Esophagus squamous epithelium (tissue), 5 donors: ENCODE measurements around the gene ALKBH2. TPM values are rescaled to one million over a fixed set of nuclear protein-coding genes. Genes with fewer than 3 reads are reported as not detected.

ENCODE experiments used
- DNase-seq: peaks from one replicate; lab custom pipeline; 2025; lab: John Stamatoyannopoulos, UW
- H3K27ac ChIP-seq, 4 donors: fragments of 200-600 bp; sonication (generic); one replicate each; pipeline ENCODE4 v1.5.1; 2016 to 2019; ENCODE audit warnings: mild to moderate bottlenecking in 1 of 4
- H3K27me3 ChIP-seq, 4 donors: fragments of 200-600 bp; sonication (generic); 1 replicate in 3 of 4; 2 replicates in 1 of 4; pipeline versions ENCODE4 v1.5.1 to v1.6.0; 2017 to 2021; ENCODE audit warnings: antibody characterized with exemption in 1 of 4
- H3K36me3 ChIP-seq, 3 donors: fragments of 200-600 bp; sonication (generic); one replicate each; pipeline ENCODE4 v1.5.1; 2016 to 2019
- H3K4me1 ChIP-seq, 3 donors: fragments of 200-600 bp; sonication (generic); one replicate each; pipeline ENCODE4 v1.5.1; 2017 to 2019
- H3K4me3 ChIP-seq, 4 donors: fragments of 200-600 bp; sonication (generic); 1 replicate in 3 of 4; 2 replicates in 1 of 4; pipeline ENCODE4 v1.5.1; 2016 to 2019; ENCODE audit warnings: mild to moderate bottlenecking in 2 of 4, moderate library complexity in 1 of 4
- H3K9me3 ChIP-seq, 3 donors: fragments of 200-600 bp; sonication (generic); one replicate each; pipeline ENCODE4 v1.5.1; 2016 to 2019
- POLR2A ChIP-seq, 4 donors: fragments of 450-650 bp; IDR thresholded peaks; one replicate each; pipeline ENCODE4 v1.6.1; 2017; ENCODE audit warnings: antibody characterized with exemption in 4 of 4, mild to moderate bottlenecking in 4 of 4, moderate library complexity in 3 of 4
- WGBS, 2 donors: methylation state at CpG; one replicate each; pipeline ENCODE4 v1.1.5; 2018; 5-methylcytosine and 5-hydroxymethylcytosine counted together
- intact Hi-C: fragments of 100-400 bp; cut with DNase I; formaldehyde crosslinking; loops from one replicate; pipeline ENCODE4 v1.15.0; 2022
- total RNA-seq, 4 donors: library from RNA; depleted of rRNA; stranded (reverse); fragments of >200 nt; gene quantifications; one replicate each; pipeline ENCODE4 v1.1.0, GENCODE V29; 2016
- TF ChIP-seq, protein P1 (sequence below), 6 experiments: fragments of 450-650 bp in 4 of 6; fragments of 200-600 bp in 2 of 6; sonication (generic) in 2 of 6; IDR thresholded peaks; one replicate each; pipeline ENCODE4 v1.5.1; 2016 to 2019; ENCODE audit warnings: antibody characterized with exemption in 6 of 6, mild to moderate bottlenecking in 4 of 6, moderate library complexity in 4 of 6
- donor health status: DM: yes; HTN: yes; CAD: no.

Gene ALKBH2
- total RNA-seq, 4 donors from 2014 or later: 7.9 to 20.6 (median 14.8) TPM

DNA sequence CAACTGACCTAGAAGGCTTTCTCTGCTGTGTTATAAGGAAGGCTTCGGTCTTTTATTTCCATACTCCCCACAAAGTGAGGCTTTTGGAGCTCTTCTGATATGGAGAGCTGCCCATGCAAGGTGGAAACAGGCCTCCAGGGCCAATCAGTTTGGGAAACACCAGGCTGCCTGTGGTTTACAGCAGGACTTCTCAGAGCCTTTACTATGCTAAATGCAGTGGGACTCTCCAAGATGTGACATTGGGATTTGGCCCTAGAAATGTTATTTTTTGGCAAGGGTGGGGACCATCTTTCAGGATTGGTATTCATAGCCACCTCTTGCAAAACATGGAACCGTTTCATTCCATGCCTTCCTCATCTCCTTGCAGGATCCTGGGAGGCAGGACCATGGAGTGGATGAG is 26.8 kb upstream of the ALKBH2 start:
- H3K9me3 ChIP-seq: no peaks in the 10 kb centered on the region
- DNase-seq: no peak
- intact Hi-C loops: no loop called here
- H3K4me1 ChIP-seq: peaks cover 0 to 28% (median 17%) of the 10 kb centered on the region in 3 donors
- no peaks in the 10 kb centered on the region for H3K27me3 ChIP-seq
- no peaks in the 10 kb centered on the region for H3K36me3 ChIP-seq
- no peak for TF ChIP-seq POLR2A (IDR thresholded peaks at IDR 0.05)
- TF ChIP-seq, protein P1, sequence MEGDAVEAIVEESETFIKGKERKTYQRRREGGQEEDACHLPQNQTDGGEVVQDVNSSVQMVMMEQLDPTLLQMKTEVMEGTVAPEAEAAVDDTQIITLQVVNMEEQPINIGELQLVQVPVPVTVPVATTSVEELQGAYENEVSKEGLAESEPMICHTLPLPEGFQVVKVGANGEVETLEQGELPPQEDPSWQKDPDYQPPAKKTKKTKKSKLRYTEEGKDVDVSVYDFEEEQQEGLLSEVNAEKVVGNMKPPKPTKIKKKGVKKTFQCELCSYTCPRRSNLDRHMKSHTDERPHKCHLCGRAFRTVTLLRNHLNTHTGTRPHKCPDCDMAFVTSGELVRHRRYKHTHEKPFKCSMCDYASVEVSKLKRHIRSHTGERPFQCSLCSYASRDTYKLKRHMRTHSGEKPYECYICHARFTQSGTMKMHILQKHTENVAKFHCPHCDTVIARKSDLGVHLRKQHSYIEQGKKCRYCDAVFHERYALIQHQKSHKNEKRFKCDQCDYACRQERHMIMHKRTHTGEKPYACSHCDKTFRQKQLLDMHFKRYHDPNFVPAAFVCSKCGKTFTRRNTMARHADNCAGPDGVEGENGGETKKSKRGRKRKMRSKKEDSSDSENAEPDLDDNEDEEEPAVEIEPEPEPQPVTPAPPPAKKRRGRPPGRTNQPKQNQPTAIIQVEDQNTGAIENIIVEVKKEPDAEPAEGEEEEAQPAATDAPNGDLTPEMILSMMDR (IDR thresholded peaks at IDR 0.05): no peak
- peak overlapping the region in 2 of 4 donors; percentile 9 to 23 for H3K27ac ChIP-seq
- WGBS, 2 donors: 85 to 93% methylated on average over 1 of the region's 2 CpGs
- no peak overlapping the region for H3K4me3 ChIP-seq

DNA sequence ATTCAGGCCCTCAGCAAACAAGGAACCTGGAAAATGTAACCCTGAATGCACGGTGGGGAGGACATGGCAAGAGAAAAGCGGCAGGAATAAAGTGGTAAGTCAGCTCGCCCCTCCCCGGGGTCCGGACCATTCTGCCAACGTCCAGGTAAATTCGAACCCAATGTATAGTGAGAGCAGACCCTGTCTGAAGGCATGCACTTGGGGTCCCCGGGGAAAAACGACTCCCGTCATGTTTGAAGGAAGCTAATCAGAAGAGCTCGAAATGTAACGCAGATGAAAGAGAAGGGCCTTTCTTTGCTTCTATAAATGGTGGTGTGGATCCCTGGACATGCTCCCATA is 23.3 kb upstream of the ALKBH2 start:
- intact Hi-C loops: loop anchor here (10.0 kb wide), 1 partner anchor 268 kb away; no protein-coding TSS in a partner anchor
- no peaks in the 10 kb centered on the region for H3K36me3 ChIP-seq
- DNase-seq: no peak
- H3K27me3 ChIP-seq: no peaks in the 10 kb centered on the region
- TF ChIP-seq, protein P1 (IDR thresholded peaks at IDR 0.05): no peak
- no peak for TF ChIP-seq POLR2A (IDR thresholded peaks at IDR 0.05)
- no peaks in the 10 kb centered on the region for H3K9me3 ChIP-seq
- WGBS, 2 donors: 68 to 82% methylated on average over 12 of the region's 12 CpGs
- peak overlapping the region; percentile 56 to 95 (median 88) for H3K27ac ChIP-seq
- H3K4me3 ChIP-seq: peak overlapping the region in 1 of 4 donors; percentile 7
- H3K4me1 ChIP-seq: peaks cover 6 to 63% (median 39%) of the 10 kb centered on the region in 3 donors

DNA sequence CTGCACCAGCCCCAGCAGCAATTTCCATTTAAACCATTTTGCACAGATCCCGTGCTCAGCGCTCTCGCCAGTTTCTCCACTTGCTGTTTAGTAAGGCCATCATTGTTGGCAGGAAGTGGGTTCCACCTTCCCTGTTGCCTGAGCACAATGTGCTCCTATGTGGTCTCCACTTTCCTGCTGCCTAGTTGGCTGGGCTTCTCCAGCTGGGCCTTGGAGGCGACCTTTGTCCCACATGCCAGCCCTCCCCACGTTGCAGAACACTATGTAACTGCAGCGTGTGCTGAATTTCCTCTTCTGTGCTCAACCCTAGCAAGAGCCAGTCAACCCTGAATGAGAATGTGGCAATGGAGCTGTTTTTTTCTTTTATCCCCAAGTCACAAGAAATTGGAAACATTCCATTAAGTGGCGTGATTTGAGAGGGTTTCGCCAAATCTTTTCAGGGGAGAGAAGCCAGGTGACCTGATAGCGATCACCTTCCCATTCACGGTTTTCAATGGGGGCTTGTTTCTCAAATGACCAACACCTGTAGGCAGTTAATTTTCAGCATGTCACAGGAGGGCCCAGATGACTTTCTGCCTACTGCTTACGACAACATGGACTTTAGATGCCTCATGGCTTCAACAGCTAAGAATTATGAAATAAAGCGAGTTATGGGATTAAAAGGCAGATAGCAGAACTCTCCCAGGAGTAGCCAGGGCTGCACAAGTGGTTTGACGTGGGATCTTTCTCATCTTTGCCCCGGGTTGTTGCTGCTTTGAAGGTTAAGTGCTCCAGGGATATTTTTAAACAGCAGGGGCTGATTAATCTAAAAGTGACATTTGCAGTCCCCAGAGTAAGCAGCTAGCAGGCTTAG is 22.7 kb upstream of the ALKBH2 start, which contains the start of gene ACACB:
ACACB (plus strand) TSS at position 830 of the 853 bp plus-strand sequence. CDS start 22,819 bp downstream, outside the sequence.
- no peak for DNase-seq
- no peaks in the 10 kb centered on the region for H3K9me3 ChIP-seq
- WGBS, 2 donors: 66 to 75% methylated on average over 11 to 12 of the region's 14 CpGs
- no peaks in the 10 kb centered on the region for H3K27me3 ChIP-seq
- TF ChIP-seq POLR2A (IDR thresholded peaks at IDR 0.05): no peak
- TF ChIP-seq, protein P1 (IDR thresholded peaks at IDR 0.05): no peak
- no peaks in the 10 kb centered on the region for H3K36me3 ChIP-seq
- peak within 1 kb of the TSS; percentile 56 to 95 (median 88) for H3K27ac ChIP-seq
- intact Hi-C loops: loop anchor here (10.0 kb wide), 1 partner anchor 269 kb away; no protein-coding TSS in a partner anchor
- H3K4me3 ChIP-seq: peak within 1 kb of the TSS in 1 of 4 donors; percentile 7
- H3K4me1 ChIP-seq: peaks cover 9 to 69% (median 39%) of the 10 kb centered on the region in 3 donors

DNA sequence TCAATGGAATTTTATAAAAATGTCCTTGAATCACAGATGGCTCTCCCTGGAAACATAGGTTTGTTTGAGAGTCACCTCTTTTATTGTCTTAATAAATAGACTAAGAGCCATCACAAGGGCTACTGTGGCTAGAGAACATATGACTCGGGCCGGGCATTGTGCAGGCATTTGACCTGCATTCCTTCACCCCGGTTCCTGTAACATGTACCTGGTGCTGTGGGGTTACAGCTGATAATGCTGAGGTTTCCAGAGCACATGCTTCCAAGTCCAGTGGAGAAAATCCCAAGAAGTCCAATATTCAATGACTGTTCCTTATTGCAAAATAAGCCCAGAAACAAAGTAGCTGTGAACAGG is 22.1 kb upstream of the ALKBH2 start:
- peak overlapping the region; percentile 33 to 95 (median 88) for H3K27ac ChIP-seq
- peak overlapping the region in 1 of 4 donors; percentile 7 for H3K4me3 ChIP-seq
- H3K4me1 ChIP-seq: peaks cover 9 to 75% (median 40%) of the 10 kb centered on the region in 3 donors
- H3K9me3 ChIP-seq: no peaks in the 10 kb centered on the region
- DNase-seq: no peak
- intact Hi-C loops: loop anchor here (10.0 kb wide), 1 partner anchor 269 kb away; no protein-coding TSS in a partner anchor
- H3K36me3 ChIP-seq: no peaks in the 10 kb centered on the region
- WGBS, 2 donors: 68 to 73% methylated on average over 3 of the region's 3 CpGs
- no peaks in the 10 kb centered on the region for H3K27me3 ChIP-seq
- TF ChIP-seq, protein P1 (IDR thresholded peaks at IDR 0.05): no peak
- TF ChIP-seq POLR2A (IDR thresholded peaks at IDR 0.05): no peak

DNA sequence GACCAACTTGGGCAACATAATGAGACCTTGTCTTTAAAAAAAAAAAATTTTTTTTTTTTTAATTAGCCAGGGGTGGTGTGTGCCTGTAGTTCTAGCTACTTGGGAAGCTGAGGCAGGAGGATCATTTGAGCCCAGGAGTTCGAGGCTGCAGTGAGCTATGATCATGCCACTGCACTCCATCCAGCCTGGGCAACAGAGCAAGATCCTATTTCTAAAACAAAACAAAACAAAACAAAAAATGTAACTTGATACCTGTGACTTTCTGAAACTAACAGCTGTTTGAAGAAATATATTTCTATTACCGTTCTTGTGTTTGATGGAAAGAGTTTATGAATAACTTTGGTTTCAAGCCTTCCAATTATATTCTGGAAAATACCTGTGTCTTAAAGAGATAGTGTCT is 21.4 kb upstream of the ALKBH2 start:
- Histone ChIP-seq H3K36me3 (peaks cover 0 to 7% (median 0%) of the 10 kb centered on the region in 3 donors), H3K9me3 (no peaks in the 10 kb centered on the region), H3K27me3 (no peaks in the 10 kb centered on the region), H3K4me1 (peaks cover 9 to 81% (median 45%) of the 10 kb centered on the region in 3 donors), H3K27ac (peak overlapping the region in 3 of 4 donors; percentile 87 to 95 (median 90)), H3K4me3 (no peak overlapping the region)
- 48 to 62% methylated on average over 2 of the region's 2 CpGs for WGBS, 2 donors
- intact Hi-C loops: loop anchor here (10.0 kb wide), 1 partner anchor 270 kb away; no protein-coding TSS in a partner anchor
- no peak for DNase-seq
- no peak for TF ChIP-seq POLR2A (IDR thresholded peaks at IDR 0.05)
- TF ChIP-seq, protein P1 (IDR thresholded peaks at IDR 0.05): no peak
